Activated CD4-positive, alpha-beta T cell treated with anti-CD3 and anti-CD28 coated beads, Interleukin-10, Interleukin-2, amounts not matched to agents 100 ng/mL and 50 ng/mL, durations not matched to agents 16 hours and 8 hours (primary cell): ENCODE measurements around the gene THSD7A.
"Not testable (repeated sequence)": the region's sequence is repeated elsewhere in the genome, so short reads cannot be mapped to it uniquely, and the experiment has no call there.

Experiments used
- DNase-seq: peaks from one replicate; pipeline ENCODE4 v3.0.0-alpha.2; 2020

The THSD7A gene

GRCh38 chr7:11570922-11571550, 261.0 kb downstream of the THSD7A start:
- DNase-seq = no peak

GRCh38 chr7:11570205-11570604, 261.8 kb downstream of the THSD7A start:
- DNase-seq = no peak

- DNase-seq = no peak
Measured at GRCh38 chr7:11567571-11567970, 264.4 kb downstream of the THSD7A start.

- peak; percentile 15 for DNase-seq
Measured at GRCh38 chr7:11557627-11558026, 274.4 kb downstream of the THSD7A start.

- no peak for DNase-seq
Measured at GRCh38 chr7:11552676-11553296, 279.2 kb downstream of the THSD7A start.

- DNase-seq = no peak
Measured at GRCh38 chr7:11551470-11551869, 280.5 kb downstream of the THSD7A start.

GRCh38 chr7:11548532-11548931, 283.5 kb downstream of the THSD7A start:
- DNase-seq = no peak

GRCh38 chr7:11541330-11541729, 290.7 kb downstream of the THSD7A start:
- DNase-seq = no peak

- no peak for DNase-seq
Measured at GRCh38 chr7:11540271-11540761, 291.7 kb downstream of the THSD7A start.

- DNase-seq = no peak
Measured at GRCh38 chr7:11539853-11540252, 292.1 kb downstream of the THSD7A start.

GRCh38 chr7:11538751-11539299, 293.2 kb downstream of the THSD7A start:
- DNase-seq = no peak

GRCh38 chr7:11533229-11533820, 298.7 kb downstream of the THSD7A start:
- no peak for DNase-seq

- no peak for DNase-seq
Measured at GRCh38 chr7:11529382-11529781, 302.6 kb downstream of the THSD7A start.

- DNase-seq = no peak
Measured at GRCh38 chr7:11527707-11528106, 304.3 kb downstream of the THSD7A start.

GRCh38 chr7:11524476-11525397, 307.3 kb downstream of the THSD7A start:
- DNase-seq = no peak

GRCh38 chr7:11521964-11522499, 310.0 kb downstream of the THSD7A start:
- not testable (repeated sequence) for DNase-seq

- no peak for DNase-seq
Measured at GRCh38 chr7:11517853-11518252, 314.1 kb downstream of the THSD7A start.

GRCh38 chr7:11516328-11516727, 315.7 kb downstream of the THSD7A start:
- no peak for DNase-seq

- DNase-seq = no peak
Measured at GRCh38 chr7:11513460-11513859, 318.5 kb downstream of the THSD7A start.

GRCh38 chr7:11507929-11508328, 324.1 kb downstream of the THSD7A start:
- no peak for DNase-seq

GRCh38 chr7:11506417-11506816, 325.6 kb downstream of the THSD7A start:
- DNase-seq = no peak

GRCh38 chr7:11505471-11505985, 326.5 kb downstream of the THSD7A start:
- no peak for DNase-seq
